WTC11 (cell line): ENCODE data around the gene CDK17. TPM values are rescaled to one million over a fixed set of nuclear protein-coding genes. Genes with fewer than 3 reads are reported as not detected.
A peak's percentile ranks its signal among the peaks of the same experiment; 100 is the strongest.

Source experiments
- ATAC-seq: fragments of 200-7000 bp; cut with Tn5 transposase; 2 replicates; pipeline ENCODE4 v1.10.0; 2021; ENCODE audit warnings: mild to moderate bottlenecking, moderate library complexity
- CTCF ChIA-PET: fragments of 300-600 bp; sonication (Branson Sonifier 250); formaldehyde crosslinking; loops from one replicate; lab custom pipeline; 2021; ENCODE audit warnings: antibody characterized with exemption; lab: Charles Lee
- POLR2A ChIA-PET: fragments of 350-600 bp; sonication (Branson Sonifier 250); formaldehyde crosslinking; loops from one replicate; lab custom pipeline; 2021; ENCODE audit warnings: antibody characterized with exemption; lab: Charles Lee
- DNase-seq: peaks from one replicate; pipeline ENCODE4 v3.0.0; 2021; ENCODE audit warnings: low spot score
- H3K27ac Mint-ChIP-seq: 2 replicates; pipeline ENCODE4 v1.8.0; 2021; ENCODE audit warnings: mixed read lengths
- H3K27me3 Mint-ChIP-seq: 2 replicates; pipeline ENCODE4 v1.8.0; 2021; ENCODE audit warnings: low read depth, mild to moderate bottlenecking, moderate library complexity, mixed read lengths
- H3K36me3 Mint-ChIP-seq: 2 replicates; pipeline ENCODE4 v1.8.0; 2021; ENCODE audit warnings: mixed read lengths
- H3K4me1 Mint-ChIP-seq: 2 replicates; pipeline ENCODE4 v1.8.0; 2022; ENCODE audit warnings: mixed read lengths
- H3K4me3 Mint-ChIP-seq: 2 replicates; pipeline ENCODE4 v1.8.0; 2021; ENCODE audit warnings: mild to moderate bottlenecking, moderate library complexity, mixed read lengths
- H3K9me3 Mint-ChIP-seq: 2 replicates; pipeline ENCODE4 v1.8.0; 2021; ENCODE audit warnings: mixed read lengths
- ATF1 ChIP-seq: sonication (generic); formaldehyde crosslinking; IDR thresholded peaks from 2 replicates; pipeline ENCODE4 v1.8.1; 2023; ENCODE audit warnings: mild to moderate bottlenecking, moderate library complexity, missing genetic modification reagents
- CREM ChIP-seq: sonication (generic); formaldehyde crosslinking; IDR thresholded peaks from 2 replicates; pipeline ENCODE4 v1.8.1; 2022; ENCODE audit warnings: mild to moderate bottlenecking, missing genetic modification reagents, moderate library complexity
- EMX1 ChIP-seq: fragments of 250-450 bp; sonication (Bioruptor Pico); IDR thresholded peaks from 2 replicates; pipeline ENCODE4 v1.8.0; 2021; ENCODE audit warnings: mild to moderate bottlenecking
- ESRRA ChIP-seq: sonication (generic); formaldehyde crosslinking; IDR thresholded peaks from 2 replicates; pipeline ENCODE4 v1.8.1; 2022; ENCODE audit warnings: mild to moderate bottlenecking, missing genetic modification reagents, borderline replicate concordance
- FOXJ3 ChIP-seq: sonication (generic); formaldehyde crosslinking; IDR thresholded peaks from 2 replicates; pipeline ENCODE4 v1.9.0; 2021; ENCODE audit warnings: missing genetic modification reagents, mild to moderate bottlenecking, borderline replicate concordance
- FOXK1 ChIP-seq: sonication (generic); formaldehyde crosslinking; IDR thresholded peaks from 2 replicates; pipeline ENCODE4 v1.8.0; 2022; ENCODE audit warnings: mild to moderate bottlenecking, moderate library complexity, missing genetic modification reagents
- NFATC4 ChIP-seq: fragments of 250-450 bp; sonication (Bioruptor Pico); IDR thresholded peaks from 2 replicates; pipeline ENCODE4 v1.9.0; 2021; ENCODE audit warnings: mild to moderate bottlenecking
- PRRX2 ChIP-seq: fragments of 250-450 bp; sonication (Bioruptor Pico); IDR thresholded peaks from 2 replicates; pipeline ENCODE4 v1.8.0; 2021; ENCODE audit warnings: mild to moderate bottlenecking
- TEAD4 ChIP-seq: sonication (generic); formaldehyde crosslinking; IDR thresholded peaks from 2 replicates; pipeline ENCODE4 v1.8.0; 2022; ENCODE audit warnings: mild to moderate bottlenecking, missing genetic modification reagents
- ZNF121 ChIP-seq: sonication (generic); formaldehyde crosslinking; IDR thresholded peaks from 2 replicates; pipeline ENCODE4 v1.8.0; 2023; ENCODE audit warnings: missing genetic modification reagents
- ZNF138 ChIP-seq: sonication (generic); formaldehyde crosslinking; conservative IDR thresholded peaks from 2 replicates; pipeline ENCODE4 v1.8.1; 2022; ENCODE audit warnings: mild to moderate bottlenecking, moderate library complexity, missing genetic modification reagents
- ZNF423 ChIP-seq: fragments of 250-450 bp; sonication (Bioruptor Pico); IDR thresholded peaks from 2 replicates; pipeline ENCODE4 v2.1.2; 2022; ENCODE audit warnings: mild to moderate bottlenecking, moderate library complexity
- total RNA-seq: library from RNA; stranded (reverse); gene quantifications from 3 replicates; pipeline ENCODE4 v1.2.3, GENCODE V29; 2021
- TF ChIP-seq, protein P1 (sequence below): sonication (generic); formaldehyde crosslinking; IDR thresholded peaks from 2 replicates; pipeline ENCODE4 v1.8.0; 2023; ENCODE audit warnings: mild to moderate bottlenecking, missing genetic modification reagents
- TF ChIP-seq, protein P2 (sequence below): fragments of 250-450 bp; sonication (Bioruptor Pico); IDR thresholded peaks from 2 replicates; pipeline ENCODE4 v1.8.0; 2021; ENCODE audit warnings: mild to moderate bottlenecking
- TF ChIP-seq, protein P3 (sequence below): fragments of 250-450 bp; sonication (Bioruptor Pico); IDR thresholded peaks from 2 replicates; pipeline ENCODE4 v1.9.0; 2021; ENCODE audit warnings: mild to moderate bottlenecking
- TF ChIP-seq, protein P4 (sequence below): sonication (generic); formaldehyde crosslinking; IDR thresholded peaks from 2 replicates; pipeline ENCODE4 v1.8.1; 2023; ENCODE audit warnings: mild to moderate bottlenecking, missing genetic modification reagents
- TF ChIP-seq, protein P5 (sequence below): fragments of 250-450 bp; sonication (Bioruptor Pico); IDR thresholded peaks from 2 replicates; pipeline ENCODE4 v1.9.0; 2021; ENCODE audit warnings: mild to moderate bottlenecking
- TF ChIP-seq, protein P6 (sequence below): sonication (generic); formaldehyde crosslinking; IDR thresholded peaks from 2 replicates; pipeline ENCODE4 v1.8.0; 2022; ENCODE audit warnings: mild to moderate bottlenecking, missing genetic modification reagents

The CDK17 gene
- total RNA-seq, 1 experiment from 2014 or later: 20.0 TPM

DNA sequence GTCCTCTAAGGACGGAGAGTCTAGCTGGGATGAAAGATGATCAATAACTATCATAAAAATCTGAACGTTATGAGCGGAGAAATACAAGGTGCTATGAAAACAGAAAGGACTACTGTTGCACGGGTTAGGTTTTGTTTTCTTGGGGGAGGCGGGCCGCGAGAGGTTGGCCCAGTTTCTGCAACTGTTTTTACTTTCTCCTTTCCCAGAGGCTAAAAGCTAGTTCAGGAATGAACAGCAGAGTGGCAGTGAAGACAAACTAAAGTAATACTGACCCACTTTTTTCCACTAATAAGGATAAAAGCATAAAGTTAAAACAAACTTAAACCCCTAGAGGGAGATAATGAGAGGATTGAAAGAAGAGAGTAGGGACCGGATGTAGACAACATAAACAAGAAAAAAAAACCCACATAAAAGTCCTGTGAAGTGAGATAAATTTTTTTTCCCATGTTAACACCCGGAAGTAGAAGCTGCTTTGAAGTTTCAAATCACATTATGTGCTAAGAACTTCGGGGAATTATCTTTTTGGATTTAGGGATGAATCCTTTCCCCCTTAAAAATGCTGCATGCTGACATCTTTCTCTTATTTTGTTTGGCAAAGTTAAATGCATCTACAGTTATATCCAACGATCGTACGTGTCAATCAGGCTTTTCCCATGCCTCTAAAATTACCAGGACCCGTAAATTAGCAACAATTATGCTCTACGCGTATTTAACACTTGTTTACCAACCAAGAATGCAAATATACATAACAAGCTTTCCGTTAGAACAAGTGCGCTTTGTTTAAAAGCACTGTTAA lies 1.0 kb upstream of the CDK17 start (continued):
- TF ChIP-seq ZNF138 (CRISPR knock-in tag): no peak
- no peak for TF ChIP-seq FOXK1 (CRISPR knock-in tag)
- TF ChIP-seq ZNF423 (CRISPR knock-in tag): no peak
- TF ChIP-seq, all 79 proteins: peak for 0

DNA sequence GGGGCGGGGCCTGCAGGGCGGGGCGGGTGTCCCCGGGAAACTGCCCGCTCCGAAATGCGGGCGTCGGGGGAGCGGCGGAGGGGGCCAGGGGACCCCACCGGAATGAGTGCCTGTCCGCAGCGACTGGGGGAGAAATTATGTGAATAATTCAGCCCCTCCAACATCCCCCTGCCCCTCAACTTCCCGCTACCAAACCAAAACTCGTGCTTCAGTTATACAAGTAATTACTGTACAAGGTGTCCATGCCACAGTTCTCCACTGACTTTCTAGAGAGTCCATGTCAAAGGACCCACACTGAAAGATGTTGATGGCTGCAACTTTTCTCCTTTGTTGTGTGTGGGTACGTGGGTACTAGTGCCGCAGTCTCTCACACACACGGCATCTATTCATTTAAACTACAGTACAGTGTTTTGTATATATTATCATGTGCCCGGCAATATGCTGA lies 414 bp upstream of the CDK17 start:
- H3K9me3 Mint-ChIP-seq: no peaks in the 10 kb centered on the region
- ChIA-PET POLR2A (no interaction called here), CTCF (interaction anchor here (0.6 to 3.2 kb wide), 15 partner anchors 16 to 457 kb away, joined by 3 to 14 read pairs (median 3); no protein-coding TSS in a partner anchor)
- H3K27ac Mint-ChIP-seq: peak overlapping the region; percentile 81
- peak overlapping the region; percentile 90 for H3K4me3 Mint-ChIP-seq
- TF ChIP-seq, protein P1, sequence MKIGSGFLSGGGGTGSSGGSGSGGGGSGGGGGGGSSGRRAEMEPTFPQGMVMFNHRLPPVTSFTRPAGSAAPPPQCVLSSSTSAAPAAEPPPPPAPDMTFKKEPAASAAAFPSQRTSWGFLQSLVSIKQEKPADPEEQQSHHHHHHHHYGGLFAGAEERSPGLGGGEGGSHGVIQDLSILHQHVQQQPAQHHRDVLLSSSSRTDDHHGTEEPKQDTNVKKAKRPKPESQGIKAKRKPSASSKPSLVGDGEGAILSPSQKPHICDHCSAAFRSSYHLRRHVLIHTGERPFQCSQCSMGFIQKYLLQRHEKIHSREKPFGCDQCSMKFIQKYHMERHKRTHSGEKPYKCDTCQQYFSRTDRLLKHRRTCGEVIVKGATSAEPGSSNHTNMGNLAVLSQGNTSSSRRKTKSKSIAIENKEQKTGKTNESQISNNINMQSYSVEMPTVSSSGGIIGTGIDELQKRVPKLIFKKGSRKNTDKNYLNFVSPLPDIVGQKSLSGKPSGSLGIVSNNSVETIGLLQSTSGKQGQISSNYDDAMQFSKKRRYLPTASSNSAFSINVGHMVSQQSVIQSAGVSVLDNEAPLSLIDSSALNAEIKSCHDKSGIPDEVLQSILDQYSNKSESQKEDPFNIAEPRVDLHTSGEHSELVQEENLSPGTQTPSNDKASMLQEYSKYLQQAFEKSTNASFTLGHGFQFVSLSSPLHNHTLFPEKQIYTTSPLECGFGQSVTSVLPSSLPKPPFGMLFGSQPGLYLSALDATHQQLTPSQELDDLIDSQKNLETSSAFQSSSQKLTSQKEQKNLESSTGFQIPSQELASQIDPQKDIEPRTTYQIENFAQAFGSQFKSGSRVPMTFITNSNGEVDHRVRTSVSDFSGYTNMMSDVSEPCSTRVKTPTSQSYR (CRISPR knock-in tag): no peak
- TF ChIP-seq, protein P2, sequence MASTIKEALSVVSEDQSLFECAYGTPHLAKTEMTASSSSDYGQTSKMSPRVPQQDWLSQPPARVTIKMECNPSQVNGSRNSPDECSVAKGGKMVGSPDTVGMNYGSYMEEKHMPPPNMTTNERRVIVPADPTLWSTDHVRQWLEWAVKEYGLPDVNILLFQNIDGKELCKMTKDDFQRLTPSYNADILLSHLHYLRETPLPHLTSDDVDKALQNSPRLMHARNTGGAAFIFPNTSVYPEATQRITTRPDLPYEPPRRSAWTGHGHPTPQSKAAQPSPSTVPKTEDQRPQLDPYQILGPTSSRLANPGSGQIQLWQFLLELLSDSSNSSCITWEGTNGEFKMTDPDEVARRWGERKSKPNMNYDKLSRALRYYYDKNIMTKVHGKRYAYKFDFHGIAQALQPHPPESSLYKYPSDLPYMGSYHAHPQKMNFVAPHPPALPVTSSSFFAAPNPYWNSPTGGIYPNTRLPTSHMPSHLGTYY: no peak
- TF ChIP-seq CREM (CRISPR knock-in tag): no peak
- ATAC-seq (no peak), DNase-seq (no peak)
- no peaks in the 10 kb centered on the region for H3K27me3 Mint-ChIP-seq
- H3K4me1 Mint-ChIP-seq: peaks cover 58% of the 10 kb centered on the region
- no peaks in the 10 kb centered on the region for H3K36me3 Mint-ChIP-seq

DNA sequence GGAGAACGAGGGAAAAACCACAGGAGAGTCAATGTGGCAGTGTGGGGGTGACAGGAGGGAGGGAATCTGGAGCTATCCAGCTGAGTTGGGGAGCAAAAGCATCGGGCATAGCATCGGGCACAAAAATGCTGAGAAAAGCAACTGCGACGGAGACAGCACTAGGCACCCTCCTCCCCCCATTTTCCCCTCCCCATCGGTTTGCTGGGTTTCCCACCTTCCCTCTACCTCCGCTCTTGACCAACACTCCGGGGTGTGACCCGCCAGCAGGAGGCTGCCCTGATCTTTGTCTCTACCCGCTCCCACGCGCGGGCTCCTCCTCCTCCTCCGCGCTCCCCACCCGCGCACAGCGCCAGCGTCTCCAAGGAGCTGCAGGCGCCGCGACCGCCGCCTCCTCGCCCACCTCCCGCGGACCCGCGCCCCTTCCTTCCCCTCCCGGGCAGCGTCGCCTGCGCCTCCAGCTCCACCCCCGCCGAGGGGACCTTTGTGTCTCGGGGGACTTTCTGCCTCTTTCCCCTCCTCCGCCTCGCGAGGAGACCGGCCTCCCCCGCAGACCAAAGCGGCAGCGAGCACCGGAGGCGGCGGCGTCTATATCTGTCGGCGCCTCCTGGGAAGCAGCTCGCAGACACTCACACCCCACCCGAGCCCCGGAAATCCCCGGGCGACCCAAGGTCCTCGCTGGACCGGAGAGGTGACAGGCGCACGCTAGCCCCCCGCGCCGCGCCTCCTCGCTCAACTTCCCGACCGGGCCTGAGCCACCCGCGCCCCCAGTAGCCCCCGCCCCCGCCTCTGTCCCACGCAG lies 920 bp downstream of the CDK17 start:
- CTCF ChIA-PET: interaction anchor here (0.6 to 3.2 kb wide), 15 partner anchors 9 to 1952 kb away, joined by 3 to 14 read pairs (median 3); no protein-coding TSS in a partner anchor
- POLR2A ChIA-PET: interaction anchor here (0.7 kb wide), 1 partner anchor 197 kb away, joined by 3 read pairs; no protein-coding TSS in a partner anchor
- ATAC-seq: peak; percentile 13
- H3K27me3 Mint-ChIP-seq: no peaks in the 10 kb centered on the region
- peak; percentile 41 for DNase-seq
- H3K9me3 Mint-ChIP-seq: no peaks in the 10 kb centered on the region
- H3K4me1 Mint-ChIP-seq: peaks cover 60% of the 10 kb centered on the region
- H3K36me3 Mint-ChIP-seq: no peaks in the 10 kb centered on the region
- H3K4me3 Mint-ChIP-seq: peak overlapping the region; percentile 88
- H3K27ac Mint-ChIP-seq: peak overlapping the region; percentile 15; the same call in 1 of the 2 replicates
- TF ChIP-seq ATF1 (no peak), PRRX2 (CRISPR knock-in tag) (no peak), NFATC4 (CRISPR knock-in tag) (no peak), FOXJ3 (no peak), FOXK1 (CRISPR knock-in tag) (no peak), ZNF121 (no peak), ESRRA (CRISPR knock-in tag) (no peak), EMX1 (CRISPR knock-in tag) (no peak), ZNF138 (CRISPR knock-in tag) (no peak), TEAD4 (no peak)
- TF ChIP-seq, protein P3, sequence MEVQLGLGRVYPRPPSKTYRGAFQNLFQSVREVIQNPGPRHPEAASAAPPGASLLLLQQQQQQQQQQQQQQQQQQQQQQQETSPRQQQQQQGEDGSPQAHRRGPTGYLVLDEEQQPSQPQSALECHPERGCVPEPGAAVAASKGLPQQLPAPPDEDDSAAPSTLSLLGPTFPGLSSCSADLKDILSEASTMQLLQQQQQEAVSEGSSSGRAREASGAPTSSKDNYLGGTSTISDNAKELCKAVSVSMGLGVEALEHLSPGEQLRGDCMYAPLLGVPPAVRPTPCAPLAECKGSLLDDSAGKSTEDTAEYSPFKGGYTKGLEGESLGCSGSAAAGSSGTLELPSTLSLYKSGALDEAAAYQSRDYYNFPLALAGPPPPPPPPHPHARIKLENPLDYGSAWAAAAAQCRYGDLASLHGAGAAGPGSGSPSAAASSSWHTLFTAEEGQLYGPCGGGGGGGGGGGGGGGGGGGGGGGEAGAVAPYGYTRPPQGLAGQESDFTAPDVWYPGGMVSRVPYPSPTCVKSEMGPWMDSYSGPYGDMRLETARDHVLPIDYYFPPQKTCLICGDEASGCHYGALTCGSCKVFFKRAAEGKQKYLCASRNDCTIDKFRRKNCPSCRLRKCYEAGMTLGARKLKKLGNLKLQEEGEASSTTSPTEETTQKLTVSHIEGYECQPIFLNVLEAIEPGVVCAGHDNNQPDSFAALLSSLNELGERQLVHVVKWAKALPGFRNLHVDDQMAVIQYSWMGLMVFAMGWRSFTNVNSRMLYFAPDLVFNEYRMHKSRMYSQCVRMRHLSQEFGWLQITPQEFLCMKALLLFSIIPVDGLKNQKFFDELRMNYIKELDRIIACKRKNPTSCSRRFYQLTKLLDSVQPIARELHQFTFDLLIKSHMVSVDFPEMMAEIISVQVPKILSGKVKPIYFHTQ (CRISPR knock-in tag): no peak
- TF ChIP-seq, protein P2: no peak
- TF ChIP-seq, protein P4, sequence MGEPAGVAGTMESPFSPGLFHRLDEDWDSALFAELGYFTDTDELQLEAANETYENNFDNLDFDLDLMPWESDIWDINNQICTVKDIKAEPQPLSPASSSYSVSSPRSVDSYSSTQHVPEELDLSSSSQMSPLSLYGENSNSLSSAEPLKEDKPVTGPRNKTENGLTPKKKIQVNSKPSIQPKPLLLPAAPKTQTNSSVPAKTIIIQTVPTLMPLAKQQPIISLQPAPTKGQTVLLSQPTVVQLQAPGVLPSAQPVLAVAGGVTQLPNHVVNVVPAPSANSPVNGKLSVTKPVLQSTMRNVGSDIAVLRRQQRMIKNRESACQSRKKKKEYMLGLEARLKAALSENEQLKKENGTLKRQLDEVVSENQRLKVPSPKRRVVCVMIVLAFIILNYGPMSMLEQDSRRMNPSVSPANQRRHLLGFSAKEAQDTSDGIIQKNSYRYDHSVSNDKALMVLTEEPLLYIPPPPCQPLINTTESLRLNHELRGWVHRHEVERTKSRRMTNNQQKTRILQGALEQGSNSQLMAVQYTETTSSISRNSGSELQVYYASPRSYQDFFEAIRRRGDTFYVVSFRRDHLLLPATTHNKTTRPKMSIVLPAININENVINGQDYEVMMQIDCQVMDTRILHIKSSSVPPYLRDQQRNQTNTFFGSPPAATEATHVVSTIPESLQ (CRISPR knock-in tag): no peak
- TF ChIP-seq, protein P5, sequence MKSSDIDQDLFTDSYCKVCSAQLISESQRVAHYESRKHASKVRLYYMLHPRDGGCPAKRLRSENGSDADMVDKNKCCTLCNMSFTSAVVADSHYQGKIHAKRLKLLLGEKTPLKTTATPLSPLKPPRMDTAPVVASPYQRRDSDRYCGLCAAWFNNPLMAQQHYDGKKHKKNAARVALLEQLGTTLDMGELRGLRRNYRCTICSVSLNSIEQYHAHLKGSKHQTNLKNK (CRISPR knock-in tag): no peak
- TF ChIP-seq, protein P6, sequence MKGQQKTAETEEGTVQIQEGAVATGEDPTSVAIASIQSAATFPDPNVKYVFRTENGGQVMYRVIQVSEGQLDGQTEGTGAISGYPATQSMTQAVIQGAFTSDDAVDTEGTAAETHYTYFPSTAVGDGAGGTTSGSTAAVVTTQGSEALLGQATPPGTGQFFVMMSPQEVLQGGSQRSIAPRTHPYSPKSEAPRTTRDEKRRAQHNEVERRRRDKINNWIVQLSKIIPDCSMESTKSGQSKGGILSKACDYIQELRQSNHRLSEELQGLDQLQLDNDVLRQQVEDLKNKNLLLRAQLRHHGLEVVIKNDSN (CRISPR knock-in tag): no peak
